ENCODE measurements around the gene GAGE10. TPM values are rescaled to one million over a fixed set of nuclear protein-coding genes. Genes with fewer than 3 reads are reported as not detected.

GAGE10 gene
- total RNA-seq, 2 experiments from 2014 or later: not detected

Other genes with a start within 250 kb of the GAGE10 start
- 0.95 and 1.4 TPM in 2 replicates for gene CCDC120, start 244.6 kb upstream of the GAGE10 start, total RNA-seq (2014; rRNA removed; shearing (Covaris generic))
- gene CCDC120, start 244.6 kb upstream of the GAGE10 start, total RNA-seq (2022): 3.6 and 4.1 TPM in 2 replicates
- gene PRAF2, start 229.6 kb upstream of the GAGE10 start, total RNA-seq (2014; rRNA removed; shearing (Covaris generic)): 2.3 and 8.1 TPM in 2 replicates
- gene PRAF2, start 229.6 kb upstream of the GAGE10 start, total RNA-seq (2022): 17.5 and 20.3 TPM in 2 replicates
- 32.4 and 37.6 TPM in 2 replicates for gene WDR45, start 223.8 kb upstream of the GAGE10 start, total RNA-seq (2014; rRNA removed; shearing (Covaris generic))
- gene WDR45, start 223.8 kb upstream of the GAGE10 start, total RNA-seq (2022): 46.2 and 48.7 TPM in 2 replicates
- 18.8 and 27.5 TPM in 2 replicates for gene GPKOW, start 179.9 kb upstream of the GAGE10 start, total RNA-seq (2014; rRNA removed; shearing (Covaris generic))
- gene GPKOW, start 179.9 kb upstream of the GAGE10 start, total RNA-seq (2022): 16.8 and 17.7 TPM in 2 replicates
- gene MAGIX, start 140.9 kb upstream of the GAGE10 start, total RNA-seq (2014; rRNA removed; shearing (Covaris generic)): 0.85 and 1.0 TPM in 2 replicates
- gene MAGIX, start 140.9 kb upstream of the GAGE10 start, total RNA-seq (2022): 1.1 and 1.7 TPM in 2 replicates
- gene PLP2, start 131.7 kb upstream of the GAGE10 start, total RNA-seq (2014; rRNA removed; shearing (Covaris generic)): 16.7 and 21.2 TPM in 2 replicates
- 54.3 and 56.9 TPM in 2 replicates for gene PLP2, start 131.7 kb upstream of the GAGE10 start, total RNA-seq (2022)
- 9.9 and 10.6 TPM in 2 replicates for gene PRICKLE3, start 117.3 kb upstream of the GAGE10 start, total RNA-seq (2014; rRNA removed; shearing (Covaris generic))
- 11.0 and 16.7 TPM in 2 replicates for gene PRICKLE3, start 117.3 kb upstream of the GAGE10 start, total RNA-seq (2022)
- 0.79 and 2.3 TPM in 2 replicates for gene SYP, start 103.5 kb upstream of the GAGE10 start, total RNA-seq (2014; rRNA removed; shearing (Covaris generic))
- 2.3 and 2.9 TPM in 2 replicates for gene SYP, start 103.5 kb upstream of the GAGE10 start, total RNA-seq (2022)
- gene CACNA1F, start 70.3 kb upstream of the GAGE10 start, total RNA-seq (2014; rRNA removed; shearing (Covaris generic)): not detected in 2 replicates
- not detected in 2 replicates for gene CACNA1F, start 70.3 kb upstream of the GAGE10 start, total RNA-seq (2022)
- not detected in 2 replicates for gene CCDC22, start 68.2 kb upstream of the GAGE10 start, total RNA-seq (2014; rRNA removed; shearing (Covaris generic))
- 10.8 and 13.7 TPM in 2 replicates for gene CCDC22, start 68.2 kb upstream of the GAGE10 start, total RNA-seq (2022)
- 0.06 TPM in 1 of 2 replicates, not detected in the other for gene FOXP3, start 38.9 kb upstream of the GAGE10 start, total RNA-seq (2014; rRNA removed; shearing (Covaris generic))
- 0.57 and 0.59 TPM in 2 replicates for gene FOXP3, start 38.9 kb upstream of the GAGE10 start, total RNA-seq (2022)
- 5.1 and 11.8 TPM in 2 replicates for gene PPP1R3F, start 33.9 kb upstream of the GAGE10 start, total RNA-seq (2014; rRNA removed; shearing (Covaris generic))
- gene PPP1R3F, start 33.9 kb upstream of the GAGE10 start, total RNA-seq (2022): 5.3 and 5.5 TPM in 2 replicates
- gene GAGE12J, start 18.4 kb downstream of the GAGE10 start, total RNA-seq (2014; rRNA removed; shearing (Covaris generic)): not detected in 2 replicates
- gene GAGE12J, start 18.4 kb downstream of the GAGE10 start, total RNA-seq (2022): not detected in 2 replicates
- not detected in 2 replicates for gene GAGE13, start 27.9 kb downstream of the GAGE10 start, total RNA-seq (2014; rRNA removed; shearing (Covaris generic))
- not detected in 2 replicates for gene GAGE13, start 27.9 kb downstream of the GAGE10 start, total RNA-seq (2022)
- gene GAGE12C, start 228.5 kb downstream of the GAGE10 start, total RNA-seq (2014; rRNA removed; shearing (Covaris generic)): not detected in 2 replicates
- gene GAGE12C, start 228.5 kb downstream of the GAGE10 start, total RNA-seq (2022): not detected in 2 replicates
- gene GAGE12D, start 238.1 kb downstream of the GAGE10 start, total RNA-seq (2014; rRNA removed; shearing (Covaris generic)): not detected in 2 replicates
- not detected in 2 replicates for gene GAGE12D, start 238.1 kb downstream of the GAGE10 start, total RNA-seq (2022)
- not detected in 2 replicates for gene GAGE12E, start 247.6 kb downstream of the GAGE10 start, total RNA-seq (2014; rRNA removed; shearing (Covaris generic))
- not detected in 2 replicates for gene GAGE12E, start 247.6 kb downstream of the GAGE10 start, total RNA-seq (2022)

All from OCI-LY7 (cell line).